ENCODE data around the gene AUTS2. TPM values are rescaled to one million over a fixed set of nuclear protein-coding genes. Genes with fewer than 3 reads are reported as not detected.

The AUTS2 gene
- total and polyA plus RNA-seq, 2 donors (not counting 1 experiment from before 2014, with no cell fraction given), result 0.60 to 9.1 TPM

DNA sequence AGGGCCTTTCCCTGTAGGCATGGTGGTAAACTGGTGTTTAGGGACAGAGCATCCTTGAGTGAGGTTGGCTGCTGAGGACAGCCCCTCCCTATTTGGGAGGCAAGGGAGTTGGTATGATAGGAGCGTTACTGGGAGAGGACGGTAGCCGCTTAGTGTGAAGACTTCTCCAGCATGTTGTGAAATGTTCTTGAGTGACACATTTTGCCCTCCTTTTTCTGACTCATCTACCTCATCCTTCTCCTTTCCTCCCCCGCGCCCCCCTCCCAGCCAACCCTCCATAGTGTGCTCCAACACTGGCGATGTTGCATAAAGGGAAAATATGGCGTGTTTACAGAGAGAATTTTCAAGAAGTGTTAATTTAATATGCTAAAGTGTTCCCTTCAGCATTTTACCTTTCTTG lies 888.7 kb downstream of the AUTS2 start:
- H3K9ac ChIP-seq (ENCODE audit: insufficient read depth, low read length), result no peak overlapping the region
- no peaks in the 10 kb centered on the region for H3K36me3 ChIP-seq (ENCODE audit: control insufficient read depth, insufficient read depth, low read length)
- DNase-seq (ENCODE audit: low read depth in 2 of 2), result peak in 1 of 2 donors; percentile 6
- no peak overlapping the region for H3K4me2 ChIP-seq (ENCODE audit: extremely low read depth, insufficient read depth, low read length)
- H3K9me3 ChIP-seq (ENCODE audit: control insufficient read depth, insufficient read depth, low read depth, low read length), result no peaks in the 10 kb centered on the region
- H3K27me3 ChIP-seq (ENCODE audit: control insufficient read depth, insufficient read depth, low read length), result no peaks in the 10 kb centered on the region
- no peaks in the 10 kb centered on the region for H3K79me2 ChIP-seq (ENCODE audit: control insufficient read depth, insufficient read depth, low read length)
- no peaks in the 10 kb centered on the region for H3K4me1 ChIP-seq (ENCODE audit: control insufficient read depth, extremely low read depth, insufficient read depth, low read length)
- H2AFZ ChIP-seq (ENCODE audit: low read length), result no peak overlapping the region
- H3K27ac ChIP-seq (ENCODE audit: insufficient read depth, low read length), result no peak overlapping the region
- H3K4me3 ChIP-seq (replicated peaks in 1 of 4; ENCODE audit: control extremely low read depth in 1 of 4, insufficient read depth in 1 of 4, low read depth in 3 of 4, low read length in 4 of 4), result no peak overlapping the region
- H4K20me1 ChIP-seq (ENCODE audit: control insufficient read depth, extremely low read depth, insufficient read depth, low read length), result no peaks in the 10 kb centered on the region
- TF ChIP-seq, protein P1, sequence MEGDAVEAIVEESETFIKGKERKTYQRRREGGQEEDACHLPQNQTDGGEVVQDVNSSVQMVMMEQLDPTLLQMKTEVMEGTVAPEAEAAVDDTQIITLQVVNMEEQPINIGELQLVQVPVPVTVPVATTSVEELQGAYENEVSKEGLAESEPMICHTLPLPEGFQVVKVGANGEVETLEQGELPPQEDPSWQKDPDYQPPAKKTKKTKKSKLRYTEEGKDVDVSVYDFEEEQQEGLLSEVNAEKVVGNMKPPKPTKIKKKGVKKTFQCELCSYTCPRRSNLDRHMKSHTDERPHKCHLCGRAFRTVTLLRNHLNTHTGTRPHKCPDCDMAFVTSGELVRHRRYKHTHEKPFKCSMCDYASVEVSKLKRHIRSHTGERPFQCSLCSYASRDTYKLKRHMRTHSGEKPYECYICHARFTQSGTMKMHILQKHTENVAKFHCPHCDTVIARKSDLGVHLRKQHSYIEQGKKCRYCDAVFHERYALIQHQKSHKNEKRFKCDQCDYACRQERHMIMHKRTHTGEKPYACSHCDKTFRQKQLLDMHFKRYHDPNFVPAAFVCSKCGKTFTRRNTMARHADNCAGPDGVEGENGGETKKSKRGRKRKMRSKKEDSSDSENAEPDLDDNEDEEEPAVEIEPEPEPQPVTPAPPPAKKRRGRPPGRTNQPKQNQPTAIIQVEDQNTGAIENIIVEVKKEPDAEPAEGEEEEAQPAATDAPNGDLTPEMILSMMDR (conservative IDR thresholded peaks at IDR 0.05 in 1 of 2, IDR thresholded peaks at IDR 0.05 in 1 of 2; ENCODE audit: low read depth in 1 of 2, low read length in 2 of 2), result no peak
- no peak for TF ChIP-seq EZH2 (IDR thresholded peaks at IDR 0.05; ENCODE audit: low read length, missing control alignments)

DNA sequence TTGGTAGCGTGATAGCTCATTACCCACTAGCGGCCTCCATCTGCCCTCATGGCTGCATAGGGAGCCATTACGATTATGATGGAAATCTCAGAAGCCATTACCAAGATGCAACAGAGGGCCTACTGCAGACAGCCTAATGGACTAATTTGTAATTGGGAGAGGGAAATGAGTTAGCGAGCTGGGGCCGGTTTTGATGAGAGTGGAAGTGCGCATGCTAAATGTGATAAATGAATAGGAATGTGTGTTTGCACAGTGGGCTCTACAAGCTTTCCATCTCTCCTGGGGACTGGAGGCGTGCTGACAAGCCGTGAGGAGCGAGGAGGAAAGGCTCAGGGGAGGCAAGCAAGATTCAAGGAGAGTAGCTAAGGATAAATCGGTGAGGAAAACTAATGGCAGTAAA lies 889.2 kb downstream of the AUTS2 start:
- Histone ChIP-seq H3K36me3 (ENCODE audit: control insufficient read depth, insufficient read depth, low read length) (no peaks in the 10 kb centered on the region), H3K4me3 (replicated peaks in 1 of 4; ENCODE audit: control extremely low read depth in 1 of 4, insufficient read depth in 1 of 4, low read depth in 3 of 4, low read length in 4 of 4) (no peak overlapping the region), H2AFZ (ENCODE audit: low read length) (no peak overlapping the region), H3K4me1 (ENCODE audit: control insufficient read depth, extremely low read depth, insufficient read depth, low read length) (no peaks in the 10 kb centered on the region), H3K27ac (ENCODE audit: insufficient read depth, low read length) (no peak overlapping the region), H4K20me1 (ENCODE audit: control insufficient read depth, extremely low read depth, insufficient read depth, low read length) (no peaks in the 10 kb centered on the region), H3K9me3 (ENCODE audit: control insufficient read depth, insufficient read depth, low read depth, low read length) (no peaks in the 10 kb centered on the region), H3K9ac (ENCODE audit: insufficient read depth, low read length) (no peak overlapping the region), H3K79me2 (ENCODE audit: control insufficient read depth, insufficient read depth, low read length) (no peaks in the 10 kb centered on the region), H3K4me2 (ENCODE audit: extremely low read depth, insufficient read depth, low read length) (no peak overlapping the region), H3K27me3 (ENCODE audit: control insufficient read depth, insufficient read depth, low read length) (no peaks in the 10 kb centered on the region)
- TF ChIP-seq, protein P1 (conservative IDR thresholded peaks at IDR 0.05 in 1 of 2, IDR thresholded peaks at IDR 0.05 in 1 of 2; ENCODE audit: low read depth in 1 of 2, low read length in 2 of 2), result no peak
- no peak for TF ChIP-seq EZH2 (IDR thresholded peaks at IDR 0.05; ENCODE audit: low read length, missing control alignments)
- no peak for DNase-seq (ENCODE audit: low read depth in 2 of 2)

DNA sequence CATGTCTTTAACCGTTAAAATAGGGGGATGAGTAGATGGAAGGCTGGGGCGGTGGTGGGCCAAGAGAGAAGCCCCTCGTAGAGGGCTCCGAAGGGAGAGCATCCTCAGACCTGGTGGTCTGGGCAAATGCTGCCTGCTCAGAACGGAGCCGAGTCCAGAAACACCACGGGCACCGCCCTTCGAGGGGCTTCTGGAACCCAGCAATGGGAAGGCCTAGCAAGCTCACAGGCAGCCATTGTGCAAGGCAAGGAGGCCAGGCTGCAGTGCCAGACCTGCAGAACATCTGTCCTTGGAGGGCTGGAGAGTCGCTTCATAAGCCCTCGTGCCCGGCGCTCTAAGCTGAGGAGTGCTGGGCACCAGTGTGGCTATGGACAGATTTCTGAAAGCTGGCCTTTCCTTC lies 889.6 kb downstream of the AUTS2 start:
- no peaks in the 10 kb centered on the region for H3K27me3 ChIP-seq (ENCODE audit: control insufficient read depth, insufficient read depth, low read length)
- H3K9ac ChIP-seq (ENCODE audit: insufficient read depth, low read length), result no peak overlapping the region
- H3K4me2 ChIP-seq (ENCODE audit: extremely low read depth, insufficient read depth, low read length), result no peak overlapping the region
- no peak overlapping the region for H3K4me3 ChIP-seq (replicated peaks in 1 of 4; ENCODE audit: control extremely low read depth in 1 of 4, insufficient read depth in 1 of 4, low read depth in 3 of 4, low read length in 4 of 4)
- H4K20me1 ChIP-seq (ENCODE audit: control insufficient read depth, extremely low read depth, insufficient read depth, low read length), result no peaks in the 10 kb centered on the region
- H2AFZ ChIP-seq (ENCODE audit: low read length), result no peak overlapping the region
- TF ChIP-seq, protein P1 (conservative IDR thresholded peaks at IDR 0.05 in 1 of 2, IDR thresholded peaks at IDR 0.05 in 1 of 2; ENCODE audit: low read depth in 1 of 2, low read length in 2 of 2), result no peak
- no peak for TF ChIP-seq EZH2 (IDR thresholded peaks at IDR 0.05; ENCODE audit: low read length, missing control alignments)
- no peaks in the 10 kb centered on the region for H3K4me1 ChIP-seq (ENCODE audit: control insufficient read depth, extremely low read depth, insufficient read depth, low read length)
- no peaks in the 10 kb centered on the region for H3K9me3 ChIP-seq (ENCODE audit: control insufficient read depth, insufficient read depth, low read depth, low read length)
- H3K36me3 ChIP-seq (ENCODE audit: control insufficient read depth, insufficient read depth, low read length), result no peaks in the 10 kb centered on the region
- H3K27ac ChIP-seq (ENCODE audit: insufficient read depth, low read length), result no peak overlapping the region
- H3K79me2 ChIP-seq (ENCODE audit: control insufficient read depth, insufficient read depth, low read length), result no peaks in the 10 kb centered on the region
- DNase-seq (ENCODE audit: low read depth in 2 of 2), result no peak
